Stimulated activated naive B cell treated with anti-CD40 and anti-IgM and Interleukin-4, amounts not matched to agents 10 μg/mL and 1 μg/mL and 100 μg/mL, for 72 hours (primary cell): Measurements from ENCODE around the gene CARD18.

Experiments
- ATAC-seq, 2 donors: fragments of 150-1000 bp; cut with Tn5 transposase; replicated peaks; 2 replicates each; pipeline ENCODE4 v1.10.0; 2021; ENCODE audit warnings: moderate library complexity in 1 of 2
- DNase-seq: peaks from one replicate; pipeline ENCODE4 v3.0.0; 2021
- H3K27ac Mint-ChIP-seq: one replicate; pipeline ENCODE4 v1.8.0; 2022; ENCODE audit warnings: mild to moderate bottlenecking, mixed read lengths
- H3K27me3 Mint-ChIP-seq, 2 donors: one replicate each; pipeline ENCODE4 v1.8.0; 2022; ENCODE audit warnings: mixed read lengths in 2 of 2
- H3K36me3 Mint-ChIP-seq, 2 donors: one replicate each; pipeline ENCODE4 v1.8.0; 2022; ENCODE audit warnings: mixed read lengths in 2 of 2, mild to moderate bottlenecking in 1 of 2
- H3K4me1 Mint-ChIP-seq, 2 donors: one replicate each; pipeline ENCODE4 v1.8.0; 2022; ENCODE audit warnings: mixed read lengths in 2 of 2, mild to moderate bottlenecking in 1 of 2
- H3K4me3 Mint-ChIP-seq, 2 donors: one replicate each; pipeline ENCODE4 v1.8.0; 2022; ENCODE audit warnings: mild to moderate bottlenecking in 2 of 2, mixed read lengths in 2 of 2, moderate library complexity in 1 of 2
- H3K9me3 Mint-ChIP-seq, 2 donors: one replicate each; pipeline ENCODE4 v1.8.0; 2022; ENCODE audit warnings: mixed read lengths in 2 of 2, mild to moderate bottlenecking in 1 of 2

Gene CARD18

GRCh38 chr11:105139669-105140068 lies at the start of gene CARD18:
CARD18 (minus strand) TSS chr11:105139769; CDS start chr11:105139726, 43 bp downstream.
- Mint-ChIP-seq H3K4me1 (peaks cover 0 to 2% of the 10 kb centered on the region in 2 donors), H3K27me3 (peaks cover 9 to 20% of the 10 kb centered on the region in 2 donors), H3K27ac (no peak within 1 kb of the TSS), H3K9me3 (peaks cover 3% of the 10 kb centered on the region in 2 donors), H3K36me3 (no peaks in the 10 kb centered on the region), H3K4me3 (no peak within 1 kb of the TSS)
- no peak for DNase-seq
- no peak for ATAC-seq

- Mint-ChIP-seq H3K9me3 (no peaks in the 10 kb centered on the region), H3K4me3 (no peak overlapping the region), H3K4me1 (no peaks in the 10 kb centered on the region), H3K27me3 (no peaks in the 10 kb centered on the region), H3K27ac (no peak overlapping the region), H3K36me3 (no peaks in the 10 kb centered on the region)
- DNase-seq: no peak
- ATAC-seq: no peak
These were observed 44.4 kb upstream of the CARD18 start for GRCh38 chr11:105183987-105184386.

- Mint-ChIP-seq H3K36me3 (no peaks in the 10 kb centered on the region), H3K4me1 (no peaks in the 10 kb centered on the region), H3K4me3 (no peak overlapping the region)
These were observed 43.9 kb upstream of the CARD18 start for GRCh38 chr11:105183426-105183825.

GRCh38 chr11:105181521-105181920 lies 42.0 kb upstream of the CARD18 start:
- Mint-ChIP-seq H3K4me3 (no peak overlapping the region), H3K9me3 (no peaks in the 10 kb centered on the region), H3K4me1 (no peaks in the 10 kb centered on the region), H3K27me3 (no peaks in the 10 kb centered on the region), H3K27ac (no peak overlapping the region), H3K36me3 (no peaks in the 10 kb centered on the region)
- ATAC-seq (peak in 1 of 2 donors; percentile 71), DNase-seq (no peak)

More at GRCh38 chr11:105183426-105183825, 43.9 kb upstream of the CARD18 start:
- Mint-ChIP-seq H3K27ac (no peak overlapping the region), H3K9me3 (no peaks in the 10 kb centered on the region), H3K27me3 (no peaks in the 10 kb centered on the region)
- no peak for ATAC-seq
- DNase-seq: no peak

GRCh38 chr11:105181100-105181499 lies 41.5 kb upstream of the CARD18 start:
- no peak overlapping the region for H3K27ac Mint-ChIP-seq
- DNase-seq: no peak

GRCh38 chr11:105179542-105180278 lies 40.1 kb upstream of the CARD18 start:
- ATAC-seq (no peak), DNase-seq (no peak)
- no peak overlapping the region for H3K27ac Mint-ChIP-seq
- no peaks in the 10 kb centered on the region for H3K4me1 Mint-ChIP-seq
- H3K4me3 Mint-ChIP-seq: no peak overlapping the region
- no peaks in the 10 kb centered on the region for H3K27me3 Mint-ChIP-seq
- H3K9me3 Mint-ChIP-seq: no peaks in the 10 kb centered on the region
- no peaks in the 10 kb centered on the region for H3K36me3 Mint-ChIP-seq

More at GRCh38 chr11:105181100-105181499, 41.5 kb upstream of the CARD18 start:
- Mint-ChIP-seq H3K4me1 (no peaks in the 10 kb centered on the region), H3K9me3 (no peaks in the 10 kb centered on the region), H3K4me3 (no peak overlapping the region), H3K36me3 (no peaks in the 10 kb centered on the region), H3K27me3 (no peaks in the 10 kb centered on the region)
- ATAC-seq: no peak

- Mint-ChIP-seq H3K27ac (no peak overlapping the region), H3K27me3 (no peaks in the 10 kb centered on the region), H3K36me3 (no peaks in the 10 kb centered on the region), H3K9me3 (no peaks in the 10 kb centered on the region), H3K4me1 (no peaks in the 10 kb centered on the region), H3K4me3 (no peak overlapping the region)
- DNase-seq: no peak
- no peak for ATAC-seq
These were observed 38.1 kb upstream of the CARD18 start for GRCh38 chr11:105177658-105178057.

- Mint-ChIP-seq H3K4me3 (no peak overlapping the region), H3K9me3 (peaks cover 11 to 12% of the 10 kb centered on the region in 2 donors), H3K27ac (no peak overlapping the region), H3K27me3 (no peaks in the 10 kb centered on the region), H3K4me1 (no peaks in the 10 kb centered on the region), H3K36me3 (no peaks in the 10 kb centered on the region)
- DNase-seq (no peak), ATAC-seq (no peak)
These were observed 28.9 kb upstream of the CARD18 start for GRCh38 chr11:105168457-105168856.

GRCh38 chr11:105167244-105167643 lies 27.7 kb upstream of the CARD18 start:
- ATAC-seq (no peak), DNase-seq (no peak)
- Mint-ChIP-seq H3K9me3 (peaks cover 8 to 10% of the 10 kb centered on the region in 2 donors), H3K27ac (no peak overlapping the region), H3K4me3 (no peak overlapping the region), H3K36me3 (no peaks in the 10 kb centered on the region), H3K27me3 (no peaks in the 10 kb centered on the region), H3K4me1 (no peaks in the 10 kb centered on the region)

- ATAC-seq (no peak), DNase-seq (no peak)
- Mint-ChIP-seq H3K27me3 (peaks cover 0 to 4% of the 10 kb centered on the region in 2 donors), H3K4me3 (no peak overlapping the region), H3K4me1 (no peaks in the 10 kb centered on the region), H3K9me3 (no peaks in the 10 kb centered on the region), H3K27ac (no peak overlapping the region), H3K36me3 (no peaks in the 10 kb centered on the region)
These were observed 24.6 kb upstream of the CARD18 start for GRCh38 chr11:105164208-105164607.

- no peaks in the 10 kb centered on the region for H3K9me3 Mint-ChIP-seq
- H3K27ac Mint-ChIP-seq: no peak overlapping the region
- no peak for ATAC-seq
- no peak overlapping the region for H3K4me3 Mint-ChIP-seq
- peaks cover 0 to 4% of the 10 kb centered on the region in 2 donors for H3K27me3 Mint-ChIP-seq
- no peaks in the 10 kb centered on the region for H3K36me3 Mint-ChIP-seq
- DNase-seq: no peak
- H3K4me1 Mint-ChIP-seq: no peaks in the 10 kb centered on the region
These were observed 22.9 kb upstream of the CARD18 start for GRCh38 chr11:105162506-105162905.

- Mint-ChIP-seq H3K4me3 (no peak overlapping the region), H3K9me3 (no peaks in the 10 kb centered on the region), H3K27me3 (peaks cover 0 to 4% of the 10 kb centered on the region in 2 donors), H3K27ac (no peak overlapping the region), H3K36me3 (no peaks in the 10 kb centered on the region), H3K4me1 (no peaks in the 10 kb centered on the region)
- DNase-seq (no peak), ATAC-seq (no peak)
These were observed 18.9 kb upstream of the CARD18 start for GRCh38 chr11:105158436-105158835.

GRCh38 chr11:105156720-105157119 lies 17.2 kb upstream of the CARD18 start:
- H3K27me3 Mint-ChIP-seq: peaks cover 0 to 4% of the 10 kb centered on the region in 2 donors
- DNase-seq: no peak
- H3K4me3 Mint-ChIP-seq: no peak overlapping the region
- H3K27ac Mint-ChIP-seq: no peak overlapping the region
- H3K4me1 Mint-ChIP-seq: no peaks in the 10 kb centered on the region
- no peak for ATAC-seq
- no peaks in the 10 kb centered on the region for H3K9me3 Mint-ChIP-seq
- H3K36me3 Mint-ChIP-seq: no peaks in the 10 kb centered on the region

- ATAC-seq: no peak
- H3K9me3 Mint-ChIP-seq: no peaks in the 10 kb centered on the region
- H3K27me3 Mint-ChIP-seq: peaks cover 0 to 4% of the 10 kb centered on the region in 2 donors
- DNase-seq: no peak
- H3K4me1 Mint-ChIP-seq: no peaks in the 10 kb centered on the region
- no peak overlapping the region for H3K27ac Mint-ChIP-seq
- no peaks in the 10 kb centered on the region for H3K36me3 Mint-ChIP-seq
- H3K4me3 Mint-ChIP-seq: no peak overlapping the region
These were observed 16.7 kb upstream of the CARD18 start for GRCh38 chr11:105156231-105156630.

GRCh38 chr11:105155679-105156078 lies 16.1 kb upstream of the CARD18 start:
- Mint-ChIP-seq H3K27ac (no peak overlapping the region), H3K9me3 (no peaks in the 10 kb centered on the region), H3K4me3 (no peak overlapping the region), H3K36me3 (no peaks in the 10 kb centered on the region), H3K27me3 (peaks cover 0 to 4% of the 10 kb centered on the region in 2 donors), H3K4me1 (no peaks in the 10 kb centered on the region)
- ATAC-seq (no peak), DNase-seq (no peak)
